Left lobe of liver (tissue), 2 donors: Measurements from ENCODE around the gene NOTCH2. TPM values are rescaled to one million over a fixed set of nuclear protein-coding genes. Genes with fewer than 3 reads are reported as not detected.

Experiments used
- ATAC-seq: fragments of 200-7000 bp; cut with Tn5 transposase; one replicate; pipeline ENCODE4 v1.9.1; 2020; ENCODE audit warnings: mild to moderate bottlenecking, moderate library complexity
- DNase-seq: peaks from one replicate; pipeline ENCODE4 v3.0.0-alpha.2; 2020; ENCODE audit warnings: low spot score
- total RNA-seq: library from RNA; stranded (reverse); gene quantifications from one replicate; pipeline ENCODE4 v1.2.1, GENCODE V29; 2021
- donor health status: DM: no; HTN: no; CAD: no; lungs with moderate emphysema.
- donor health status: DM: no; HTN: yes; CAD: no.

The NOTCH2 gene
- total RNA-seq, 1 donor from 2014 or later: 57.5 TPM

- ATAC-seq (no peak), DNase-seq (no peak)
These were observed 184.8 kb downstream of the NOTCH2 start for GRCh38 chr1:119884711-119885110.

- DNase-seq: no peak
- no peak for ATAC-seq
These were observed 185.6 kb downstream of the NOTCH2 start for GRCh38 chr1:119883826-119884225.

GRCh38 chr1:119882132-119883049 is 187.1 kb downstream of the NOTCH2 start:
- no peak for DNase-seq
- no peak for ATAC-seq

- peak; percentile 80 for ATAC-seq
- no peak for DNase-seq
These were observed 189.7 kb downstream of the NOTCH2 start for GRCh38 chr1:119879510-119880434.

- ATAC-seq (no peak), DNase-seq (no peak)
These were observed 191.3 kb downstream of the NOTCH2 start for GRCh38 chr1:119878171-119878570.

GRCh38 chr1:119874186-119874585 is 195.3 kb downstream of the NOTCH2 start:
- no peak for ATAC-seq
- DNase-seq: no peak

- no peak for DNase-seq
- no peak for ATAC-seq
These were observed 196.1 kb downstream of the NOTCH2 start for GRCh38 chr1:119873135-119874015.

GRCh38 chr1:119871881-119872280 is 197.6 kb downstream of the NOTCH2 start:
- ATAC-seq: no peak
- no peak for DNase-seq

- DNase-seq (peak; percentile 78), ATAC-seq (peak; percentile 98)
These were observed 198.4 kb downstream of the NOTCH2 start for GRCh38 chr1:119870917-119871596.

- ATAC-seq (no peak), DNase-seq (no peak)
These were observed 199.5 kb downstream of the NOTCH2 start for GRCh38 chr1:119869995-119870394.

GRCh38 chr1:119868176-119868575 is 201.3 kb downstream of the NOTCH2 start:
- ATAC-seq (peak; percentile 65), DNase-seq (no peak)

- DNase-seq (no peak), ATAC-seq (no peak)
These were observed 203.0 kb downstream of the NOTCH2 start for GRCh38 chr1:119866451-119866850.

GRCh38 chr1:119865627-119866026 is 203.8 kb downstream of the NOTCH2 start:
- DNase-seq: no peak
- no peak for ATAC-seq

- no peak for DNase-seq
- no peak for ATAC-seq
These were observed 207.2 kb downstream of the NOTCH2 start for GRCh38 chr1:119862276-119862675.

Other genes with a start within 250 kb of the NOTCH2 start
- not detected for gene ADAM30, start 173.1 kb downstream of the NOTCH2 start, total RNA-seq
- gene SEC22B, start 106.9 kb upstream of the NOTCH2 start, total RNA-seq: 18.5 TPM